GM21723 (cell line): ENCODE measurements around the gene ERP44.
"Not testable (repeated sequence)": the region's sequence is repeated elsewhere in the genome, so short reads cannot be mapped to it uniquely, and the experiment has no call there.

Source experiments
- ATAC-seq: cut with Tn5 transposase; IDR thresholded peaks from one replicate; pipeline ENCODE4 v1.9.1; 2021; ENCODE audit warnings: mild to moderate bottlenecking, moderate library complexity; ENCODE audit not compliant: unreplicated experiment

Gene ERP44

DNA sequence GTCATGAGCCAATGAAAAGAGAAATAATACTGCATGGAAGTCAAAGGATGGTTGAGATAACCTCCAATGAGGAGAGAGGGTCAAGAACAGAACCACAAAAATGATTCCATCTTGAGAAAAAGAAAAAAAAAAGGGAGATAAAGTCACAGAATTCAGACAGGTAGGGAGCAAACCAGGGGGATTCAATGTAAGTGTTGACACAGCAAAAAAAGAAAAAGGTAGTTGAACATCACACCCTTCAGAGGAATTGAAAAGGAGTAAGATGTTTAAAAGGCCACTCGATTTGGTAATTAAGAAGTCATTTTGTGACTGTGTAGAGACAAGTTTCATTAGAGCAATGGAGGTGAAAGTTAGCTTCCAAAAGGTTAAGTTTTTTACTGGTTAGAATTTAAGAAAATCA, 79.3 kb downstream of the ERP44 start:
- no peak for ATAC-seq

- ATAC-seq = no peak
These were observed 84.0 kb downstream of the ERP44 start for GRCh38 chr9:100014846-100015245.

- no peak for ATAC-seq
These were observed 85.2 kb downstream of the ERP44 start for GRCh38 chr9:100013573-100013972.

GRCh38 chr9:100012279-100012678, 86.5 kb downstream of the ERP44 start:
- no peak for ATAC-seq

GRCh38 chr9:100011062-100011681, 87.6 kb downstream of the ERP44 start:
- no peak for ATAC-seq

- no peak for ATAC-seq
These were observed 99.0 kb downstream of the ERP44 start for GRCh38 chr9:99999797-100000196.

DNA sequence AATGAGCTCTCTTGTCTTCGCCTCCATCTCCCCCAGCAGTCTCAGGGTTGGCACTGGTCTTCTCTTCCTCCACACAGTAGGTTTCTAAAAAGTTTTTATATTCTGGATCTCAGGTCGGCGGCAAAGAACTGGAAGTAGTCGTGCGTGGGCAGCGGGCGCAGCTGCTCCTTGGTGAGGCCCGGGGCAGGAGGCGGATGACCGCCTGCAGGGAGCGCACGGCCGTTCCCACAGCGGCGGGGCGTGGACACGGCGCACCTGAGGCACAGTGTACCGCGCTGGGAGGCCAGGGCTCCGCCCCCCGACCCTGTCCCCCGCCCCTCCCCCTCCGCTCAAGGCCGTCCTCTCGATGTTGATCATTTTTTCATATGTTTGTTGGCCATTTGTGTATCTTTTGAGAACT, 99.9 kb downstream of the ERP44 start:
- no peak for ATAC-seq

DNA sequence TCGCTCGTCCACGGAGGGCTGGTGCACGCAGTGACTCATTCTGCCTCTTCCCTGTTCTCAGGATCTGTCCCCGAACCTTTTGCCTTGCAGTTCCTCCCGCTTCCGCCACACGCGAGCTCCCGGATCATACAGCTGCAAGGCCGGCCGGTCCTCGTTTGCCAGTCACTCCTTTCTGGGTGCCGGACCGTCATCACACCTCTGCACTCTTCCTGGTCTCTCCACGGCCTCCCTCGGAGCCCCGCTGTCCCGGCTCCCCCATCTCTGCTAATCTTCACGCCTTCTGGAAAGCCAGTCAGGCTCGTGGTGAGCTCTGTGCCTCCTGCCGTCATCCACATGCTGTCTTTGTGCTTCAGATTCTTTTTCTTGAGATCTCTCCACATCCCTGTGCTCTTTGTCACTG, 100.5 kb downstream of the ERP44 start:
- no peak for ATAC-seq

DNA sequence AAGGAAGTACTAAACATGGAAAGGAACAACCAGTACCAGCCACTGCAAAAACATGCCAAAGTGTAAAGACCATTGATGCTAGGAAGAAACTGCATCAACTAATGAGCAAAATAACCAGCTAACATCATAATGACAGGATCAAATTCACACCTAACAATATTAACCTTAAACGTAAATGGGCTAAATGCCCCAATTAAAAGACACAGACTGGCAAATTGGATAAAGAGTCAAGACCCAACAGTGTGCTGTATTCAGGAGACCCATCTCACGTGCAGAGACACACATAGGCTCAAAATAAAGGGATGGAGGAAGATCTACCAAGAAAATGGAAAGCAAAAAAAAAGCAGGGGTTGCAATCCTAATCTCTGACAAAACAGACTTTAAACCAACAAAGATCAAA, 108.3 kb downstream of the ERP44 start:
- ATAC-seq = not testable (repeated sequence)

DNA sequence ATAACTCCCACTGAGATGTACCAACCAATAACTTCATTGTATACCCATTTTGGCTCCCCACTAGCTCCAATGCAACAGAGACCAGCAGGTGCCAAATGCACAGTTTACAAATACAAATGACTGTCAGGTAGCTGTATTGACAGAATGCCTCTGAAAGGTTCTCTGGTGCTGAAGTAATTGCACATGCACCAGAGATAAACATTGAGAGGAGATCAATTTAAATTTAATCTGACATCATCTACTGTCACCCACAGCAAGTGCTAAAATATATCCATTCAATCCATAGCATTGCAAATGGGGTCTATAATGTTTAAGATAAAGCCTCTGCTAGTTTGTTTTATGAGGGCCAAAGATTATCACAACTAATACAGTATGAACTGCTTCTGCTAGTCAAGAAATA, 112.2 kb downstream of the ERP44 start:
- no peak for ATAC-seq

DNA sequence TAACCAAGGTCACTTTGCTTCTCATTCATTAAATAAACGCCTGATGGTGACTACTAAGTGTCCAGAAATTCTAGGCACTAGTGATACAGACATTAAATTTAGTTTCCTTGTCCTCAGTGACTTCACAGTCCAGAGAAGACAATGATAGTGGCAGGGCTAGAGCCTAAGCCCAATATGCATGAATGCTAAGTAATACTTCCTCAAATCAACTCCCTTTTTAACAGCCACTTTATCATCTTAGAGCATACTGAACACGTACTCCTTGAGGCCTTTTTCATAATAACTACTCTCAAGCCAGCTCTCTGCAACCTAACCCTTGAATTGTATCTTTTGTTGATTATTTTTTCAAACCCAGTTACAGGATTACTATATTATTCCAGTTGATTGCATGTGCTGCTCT, 118.2 kb downstream of the ERP44 start:
- no peak for ATAC-seq

- no peak for ATAC-seq
These were observed 120.6 kb downstream of the ERP44 start for GRCh38 chr9:99978221-99978620.

GRCh38 chr9:99977033-99977792, 121.6 kb downstream of the ERP44 start:
- ATAC-seq = no peak

DNA sequence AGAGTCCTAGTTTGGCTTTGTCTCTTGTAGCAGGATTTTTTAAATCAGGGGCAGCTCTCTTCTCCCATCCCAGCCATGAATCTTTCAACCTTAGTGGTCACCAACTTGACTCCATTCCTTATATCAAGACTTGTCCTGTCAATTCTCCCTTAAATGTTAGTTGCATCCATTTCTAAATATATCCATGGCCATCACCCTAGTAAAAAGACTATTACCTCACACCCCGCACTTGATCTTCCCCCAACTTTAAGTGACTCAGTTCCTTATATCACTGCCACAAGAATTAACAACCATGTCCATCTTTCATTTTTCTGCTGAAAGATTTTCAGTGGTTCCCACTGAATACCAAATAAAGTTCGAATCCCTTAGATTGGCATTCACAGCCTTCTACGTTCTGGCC, 125.3 kb downstream of the ERP44 start:
- no peak for ATAC-seq

GRCh38 chr9:99971410-99971809, 127.4 kb downstream of the ERP44 start:
- ATAC-seq = no peak

GRCh38 chr9:99970481-99970880, 128.3 kb downstream of the ERP44 start:
- ATAC-seq = no peak

- ATAC-seq = no peak
These were observed 131.3 kb downstream of the ERP44 start for GRCh38 chr9:99967457-99967856.

DNA sequence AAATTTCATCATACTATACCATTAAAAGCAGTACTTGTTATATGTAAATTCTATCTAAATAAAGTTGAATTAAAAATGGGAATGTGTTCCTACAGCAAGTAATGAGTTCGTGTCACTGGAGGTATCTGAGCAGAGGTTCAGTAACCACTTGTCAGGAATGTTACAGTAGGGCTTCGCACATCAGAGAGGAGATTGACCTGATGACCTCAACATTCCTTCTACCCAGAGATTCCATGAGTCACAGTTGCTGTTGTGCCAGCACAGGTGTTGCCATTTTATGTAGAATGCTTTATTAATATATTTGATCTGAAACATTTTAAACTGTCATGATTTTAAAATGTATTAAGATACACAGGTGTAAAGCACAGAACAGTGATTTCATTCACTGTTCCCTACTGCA, 132.1 kb downstream of the ERP44 start:
- no peak for ATAC-seq

DNA sequence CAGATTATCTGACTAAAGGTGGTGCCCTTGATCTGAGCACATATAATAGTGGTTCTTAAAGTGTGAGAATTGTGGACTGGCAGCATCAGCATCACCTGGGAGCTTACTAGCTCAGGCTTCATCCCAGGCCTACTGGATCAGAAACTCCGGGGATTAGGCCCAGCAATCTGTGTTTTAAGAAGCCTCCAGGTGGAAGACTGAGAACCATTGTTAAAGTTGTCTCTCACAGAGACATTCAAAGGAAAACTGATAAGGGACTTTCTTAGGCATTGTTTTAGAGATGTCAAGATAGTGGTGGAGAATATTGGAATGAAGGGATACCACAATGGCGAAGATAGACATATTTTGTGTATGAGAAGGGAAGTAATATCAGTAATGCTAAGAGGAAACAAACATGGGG, 132.8 kb downstream of the ERP44 start:
- no peak for ATAC-seq

DNA sequence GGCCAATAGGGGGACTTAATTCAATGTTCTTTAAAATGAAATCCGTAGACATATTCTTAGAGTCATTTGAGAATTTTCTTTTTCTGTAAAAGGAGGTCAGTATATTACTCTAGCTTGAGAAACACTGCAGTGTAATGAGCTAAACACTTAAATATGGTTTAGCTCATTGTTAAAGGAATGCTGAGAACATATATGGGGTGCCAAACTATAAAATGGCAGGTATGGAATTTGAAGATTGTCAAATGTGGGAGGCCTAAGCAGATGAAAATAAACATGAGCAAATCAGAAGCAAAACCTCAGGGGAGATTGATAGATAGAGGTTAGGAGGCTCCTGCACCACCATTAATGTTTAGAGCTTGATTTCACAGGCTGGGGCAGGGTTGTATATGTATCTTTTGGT, 134.5 kb downstream of the ERP44 start:
- ATAC-seq = no peak

GRCh38 chr9:99962680-99963261, 136.0 kb downstream of the ERP44 start:
- ATAC-seq = no peak

DNA sequence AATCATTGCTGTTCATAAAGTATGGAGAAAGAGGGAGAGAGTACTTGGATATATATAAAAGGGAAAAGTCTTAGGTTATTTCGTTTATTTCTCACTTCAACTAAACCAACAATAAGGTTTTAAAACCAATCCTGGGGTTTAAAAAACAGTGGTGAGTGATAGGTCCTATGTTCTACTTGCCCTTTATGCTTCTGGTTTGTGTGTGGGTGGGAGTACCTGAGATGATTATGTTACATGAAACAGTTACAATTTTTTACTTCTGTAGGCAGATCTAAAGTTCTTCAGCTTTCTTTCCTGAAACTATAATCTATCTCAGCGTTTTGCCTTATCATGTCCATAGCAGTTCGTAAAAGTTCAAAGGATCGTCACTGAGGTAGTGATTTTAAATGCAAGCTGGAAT, 143.2 kb downstream of the ERP44 start:
- ATAC-seq = no peak
